H9 (cell line): ENCODE results near the gene IFNA6. TPM values are rescaled to one million over a fixed set of nuclear protein-coding genes. Genes with fewer than 3 reads are reported as not detected.

Experiments
- DNase-seq: peaks from one replicate; pipeline ENCODE4 v3.0.0-alpha.2; 2017
- H2AFZ ChIP-seq: one replicate; pipeline ENCODE4 v1.6.1; 2013; ENCODE audit warnings: mild to moderate bottlenecking, low read length, control low read depth, moderate library complexity
- H2AK5ac ChIP-seq: 2 replicates; pipeline ENCODE4 v1.6.1; 2013; ENCODE audit warnings: low read length, control low read depth, mixed read lengths; ENCODE audit not compliant: insufficient read length
- H2BK120ac ChIP-seq: one replicate; pipeline ENCODE4 v1.6.1; 2013; ENCODE audit warnings: low read depth, mild to moderate bottlenecking, low read length, control low read depth, inconsistent platforms; ENCODE audit not compliant: poor library complexity, severe bottlenecking
- H2BK12ac ChIP-seq: 2 replicates; pipeline ENCODE4 v1.6.1; 2013; ENCODE audit warnings: low read length, control low read depth, mixed read lengths, low read depth; ENCODE audit not compliant: insufficient read length
- H2BK15ac ChIP-seq: 2 replicates; pipeline ENCODE4 v1.6.1; 2013; ENCODE audit warnings: low read depth, low read length, control low read depth
- H2BK20ac ChIP-seq: one replicate; pipeline ENCODE4 v1.6.1; 2013; ENCODE audit warnings: low read depth, mild to moderate bottlenecking, low read length, control low read depth, inconsistent platforms; ENCODE audit not compliant: poor library complexity, severe bottlenecking
- H2BK5ac ChIP-seq: 2 replicates; pipeline ENCODE4 v1.6.1; 2013; ENCODE audit warnings: low read length, control low read depth, mixed read lengths; ENCODE audit not compliant: insufficient read length
- H3K14ac ChIP-seq: 2 replicates; pipeline ENCODE4 v1.6.1; 2013; ENCODE audit warnings: low read length, control low read depth; ENCODE audit not compliant: insufficient read depth
- H3K18ac ChIP-seq: 2 replicates; pipeline ENCODE4 v1.6.1; 2013; ENCODE audit warnings: low read depth, mild to moderate bottlenecking, mixed read lengths, low read length, control low read depth; ENCODE audit not compliant: insufficient read length
- H3K23ac ChIP-seq: 2 replicates; pipeline ENCODE4 v1.6.1; 2013; ENCODE audit warnings: low read length, control low read depth, mixed read lengths, low read depth; ENCODE audit not compliant: insufficient read length
- H3K23me2 ChIP-seq: 2 replicates; pipeline ENCODE4 v1.6.1; 2013; ENCODE audit warnings: low read depth, mild to moderate bottlenecking, mixed read lengths, low read length, control low read depth; ENCODE audit not compliant: insufficient read length, poor library complexity, severe bottlenecking
- H3K27ac ChIP-seq: 2 replicates; pipeline ENCODE4 v1.5.1; 2013; ENCODE audit warnings: low read length, control low read depth, mixed read lengths, low read depth; ENCODE audit not compliant: insufficient read length
- H3K27me3 ChIP-seq: 2 replicates; pipeline ENCODE4 v1.6.1; 2013; ENCODE audit warnings: low read length, control low read depth, inconsistent platforms; ENCODE audit not compliant: insufficient read depth
- H3K4ac ChIP-seq: 2 replicates; pipeline ENCODE4 v1.6.1; 2013; ENCODE audit warnings: low read depth, mild to moderate bottlenecking, control low read depth, inconsistent platforms, low read length, moderate library complexity
- H3K4me1 ChIP-seq: 2 replicates; pipeline ENCODE4 v1.6.1; 2013; ENCODE audit warnings: low read length, control low read depth, inconsistent platforms; ENCODE audit not compliant: insufficient read depth
- H3K4me2 ChIP-seq: 2 replicates; pipeline ENCODE4 v1.6.1; 2013; ENCODE audit warnings: low read length, control low read depth, mixed read lengths; ENCODE audit not compliant: insufficient read length, insufficient read depth
- H3K56ac ChIP-seq: 2 replicates; pipeline ENCODE4 v1.6.1; 2013; ENCODE audit warnings: low read depth, mild to moderate bottlenecking, mixed read lengths, low read length, control low read depth; ENCODE audit not compliant: insufficient read length
- H3K79me1 ChIP-seq: 2 replicates; pipeline ENCODE4 v1.6.1; 2013; ENCODE audit warnings: low read depth, mild to moderate bottlenecking, moderate library complexity, low read length, control low read depth, inconsistent platforms; ENCODE audit not compliant: insufficient read depth, poor library complexity, severe bottlenecking
- H3K79me2 ChIP-seq: 2 replicates; pipeline ENCODE4 v1.6.1; 2013; ENCODE audit warnings: low read length, control low read depth, inconsistent platforms; ENCODE audit not compliant: insufficient read depth
- H3K9ac ChIP-seq: 2 replicates; pipeline ENCODE4 v1.6.1; 2013; ENCODE audit warnings: low read length, control low read depth, mixed read lengths; ENCODE audit not compliant: insufficient read length; ENCODE audit errors: extremely low read depth
- H3K9me3 ChIP-seq: one replicate; pipeline ENCODE4 v1.6.1; 2013; ENCODE audit warnings: low read depth, low read length, inconsistent platforms; ENCODE audit not compliant: control insufficient read depth
- H3T11ph ChIP-seq: one replicate; pipeline ENCODE4 v1.6.1; 2013; ENCODE audit warnings: mild to moderate bottlenecking, low read length, control low read depth, inconsistent platforms
- H4K20me1 ChIP-seq: one replicate; pipeline ENCODE4 v1.6.1; 2013; ENCODE audit not compliant: control insufficient read depth, insufficient read length, insufficient read depth
- H4K5ac ChIP-seq: 2 replicates; pipeline ENCODE4 v1.6.1; 2013; ENCODE audit warnings: low read depth, mild to moderate bottlenecking, mixed read lengths, low read length, control low read depth; ENCODE audit not compliant: insufficient read length
- H4K8ac ChIP-seq: replicated peaks from 2 replicates; pipeline ENCODE4 v1.6.1; 2013; ENCODE audit warnings: low read length, control low read depth, mixed read lengths, low read depth; ENCODE audit not compliant: insufficient read length
- H4K91ac ChIP-seq: 2 replicates; pipeline ENCODE4 v1.6.1; 2013; ENCODE audit warnings: low read depth, mild to moderate bottlenecking, moderate library complexity, mixed read lengths, low read length, control low read depth; ENCODE audit not compliant: insufficient read length
- H3K27ac Mint-ChIP-seq, 3 experiments: 2 replicates in 2 of 3; 3 replicates in 1 of 3; pipeline ENCODE4 v1.8.0; 2020 to 2021; ENCODE audit warnings: mixed read lengths in 3 of 3, mild to moderate bottlenecking in 1 of 3, moderate library complexity in 1 of 3
- H3K27me3 Mint-ChIP-seq: 2 replicates; pipeline ENCODE4 v1.8.0; 2021; ENCODE audit warnings: low read depth, mild to moderate bottlenecking, moderate library complexity, mixed read lengths
- H3K36me3 Mint-ChIP-seq, 3 experiments: 2 replicates in 2 of 3; 3 replicates in 1 of 3; pipeline ENCODE4 v1.8.0; 2020 to 2021; ENCODE audit warnings: low read depth in 3 of 3, mixed read lengths in 3 of 3; ENCODE audit not compliant: insufficient read depth in 1 of 3
- H3K4me1 Mint-ChIP-seq, 2 experiments: 2 replicates each; pipeline ENCODE4 v1.8.0; 2020; ENCODE audit warnings: mixed read lengths in 2 of 2
- H3K4me3 Mint-ChIP-seq, 2 experiments: 2 replicates in 1 of 2; 3 replicates in 1 of 2; pipeline ENCODE4 v1.8.0; 2020 to 2021; ENCODE audit warnings: mild to moderate bottlenecking in 2 of 2, mixed read lengths in 2 of 2, moderate library complexity in 1 of 2
- H3K9me3 Mint-ChIP-seq, 2 experiments: 2 replicates in 1 of 2; 3 replicates in 1 of 2; pipeline ENCODE4 v1.8.0; 2020; ENCODE audit warnings: mild to moderate bottlenecking in 2 of 2, mixed read lengths in 2 of 2, moderate library complexity in 1 of 2
- WGBS: extraction: QIAGEN DNeasy Blood & Tissue Kit; methylation state at CpG from one replicate; pipeline ENCODE4 v1.1.7; 2013; ENCODE audit warnings: missing lambda C conversion rate, low lambda C conversion rate, mixed read lengths; ENCODE audit not compliant: insufficient read length; ENCODE audit errors: extremely low coverage; 5-methylcytosine and 5-hydroxymethylcytosine counted together
- total RNA-seq: library from RNA; stranded (reverse); gene quantifications from 2 replicates; pipeline ENCODE4 v1.2.1, GENCODE V29; 2021
- TF ChIP-seq, protein P1 (sequence below): fragments of 200-600 bp; sonication (generic); conservative IDR thresholded peaks from 3 replicates; pipeline ENCODE4 v1.8.0; 2021; ENCODE audit warnings: antibody characterized with exemption, mild to moderate bottlenecking

IFNA6 gene
- total RNA-seq, 1 experiment from 2014 or later: not detected

DNA sequence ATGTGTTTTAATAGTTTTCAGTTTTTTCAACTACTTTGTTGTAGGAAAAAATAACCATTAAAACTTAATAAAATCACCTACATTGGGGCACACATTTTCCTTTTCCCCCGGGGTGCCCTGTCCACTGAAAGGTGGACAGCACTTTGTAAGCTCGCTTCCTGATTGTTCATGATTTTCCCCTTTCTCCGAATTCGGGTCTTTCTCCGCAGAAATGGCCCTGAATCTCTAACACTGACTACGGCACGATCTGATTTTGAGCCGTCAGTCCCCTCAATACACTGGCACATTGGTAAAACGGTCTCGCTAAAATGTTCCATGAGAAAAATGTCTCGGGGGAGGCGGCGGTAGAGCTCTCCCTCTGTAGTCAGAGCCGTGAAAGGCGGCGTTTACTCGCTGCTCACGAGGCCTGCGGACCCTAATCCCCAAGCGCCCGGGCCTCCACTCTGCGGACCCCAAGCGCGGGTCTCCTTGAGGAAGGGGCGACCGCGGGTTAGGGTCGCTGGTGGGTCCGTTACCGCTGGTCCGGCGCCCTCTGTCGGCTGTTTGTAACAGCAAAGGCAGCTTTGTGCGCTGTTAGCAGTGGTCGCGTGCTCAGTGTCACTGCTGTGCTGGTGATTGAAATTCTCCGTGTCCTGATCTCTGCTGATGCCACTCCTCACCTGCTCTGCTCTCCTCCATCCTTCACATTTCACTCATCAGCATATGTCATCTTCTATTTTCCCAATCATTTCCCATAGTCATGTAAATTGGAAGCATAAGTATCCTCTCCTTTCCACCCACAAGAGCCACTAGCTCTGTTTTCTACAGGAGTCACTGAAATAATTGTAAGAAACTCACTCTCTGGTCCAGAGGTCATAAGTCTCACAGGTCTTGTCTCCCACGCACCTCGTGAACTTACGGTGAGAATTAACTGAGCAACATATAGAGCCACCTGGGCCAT lies 45.4 kb upstream of the IFNA6 start:
- H3K56ac ChIP-seq: no peak overlapping the region
- no peak overlapping the region; a peak in 1 of 7 replicates for H3K27ac Mint-ChIP-seq
- H3K79me1 ChIP-seq: no peaks in the 10 kb centered on the region
- H3K4me1 ChIP-seq: no peaks in the 10 kb centered on the region
- H3K14ac ChIP-seq: no peak overlapping the region
- H3K4me3 Mint-ChIP-seq: peak overlapping the region; percentile 52 to 68
- peak overlapping the region; percentile 46 for H3K4me2 ChIP-seq
- no peaks in the 10 kb centered on the region; a peak in 1 of 5 replicates for H3K9me3 Mint-ChIP-seq
- H3K9me3 ChIP-seq: no peaks in the 10 kb centered on the region
- WGBS: no CpG with 5 or more reads among the region's 40 CpGs
- peaks cover 2 to 5% of the 10 kb centered on the region in 2 experiments; a peak in 2 of 4 replicates for H3K4me1 Mint-ChIP-seq
- no peak overlapping the region for H4K91ac ChIP-seq
- H3K27me3 Mint-ChIP-seq: peaks cover 65% of the 10 kb centered on the region
- DNase-seq: peak; percentile 77
- H2BK15ac ChIP-seq: no peak overlapping the region
- H3T11ph ChIP-seq: no peak overlapping the region
- no peak overlapping the region for H2AFZ ChIP-seq
- H4K20me1 ChIP-seq: no peaks in the 10 kb centered on the region
- H2BK120ac ChIP-seq: no peak overlapping the region
- H3K23ac ChIP-seq: no peak overlapping the region
- H4K5ac ChIP-seq: no peak overlapping the region
- no peaks in the 10 kb centered on the region for H3K23me2 ChIP-seq
- H4K8ac ChIP-seq: no peak overlapping the region
- no peak overlapping the region for H3K9ac ChIP-seq
- no peaks in the 10 kb centered on the region for H3K27me3 ChIP-seq
- no peaks in the 10 kb centered on the region for H3K36me3 Mint-ChIP-seq
- H3K4ac ChIP-seq: no peak overlapping the region
- H2BK20ac ChIP-seq: no peak overlapping the region
- no peaks in the 10 kb centered on the region for H3K79me2 ChIP-seq
- no peak overlapping the region for H3K18ac ChIP-seq
- H2AK5ac ChIP-seq: no peak overlapping the region
- H2BK12ac ChIP-seq: no peak overlapping the region
- TF ChIP-seq, protein P1, sequence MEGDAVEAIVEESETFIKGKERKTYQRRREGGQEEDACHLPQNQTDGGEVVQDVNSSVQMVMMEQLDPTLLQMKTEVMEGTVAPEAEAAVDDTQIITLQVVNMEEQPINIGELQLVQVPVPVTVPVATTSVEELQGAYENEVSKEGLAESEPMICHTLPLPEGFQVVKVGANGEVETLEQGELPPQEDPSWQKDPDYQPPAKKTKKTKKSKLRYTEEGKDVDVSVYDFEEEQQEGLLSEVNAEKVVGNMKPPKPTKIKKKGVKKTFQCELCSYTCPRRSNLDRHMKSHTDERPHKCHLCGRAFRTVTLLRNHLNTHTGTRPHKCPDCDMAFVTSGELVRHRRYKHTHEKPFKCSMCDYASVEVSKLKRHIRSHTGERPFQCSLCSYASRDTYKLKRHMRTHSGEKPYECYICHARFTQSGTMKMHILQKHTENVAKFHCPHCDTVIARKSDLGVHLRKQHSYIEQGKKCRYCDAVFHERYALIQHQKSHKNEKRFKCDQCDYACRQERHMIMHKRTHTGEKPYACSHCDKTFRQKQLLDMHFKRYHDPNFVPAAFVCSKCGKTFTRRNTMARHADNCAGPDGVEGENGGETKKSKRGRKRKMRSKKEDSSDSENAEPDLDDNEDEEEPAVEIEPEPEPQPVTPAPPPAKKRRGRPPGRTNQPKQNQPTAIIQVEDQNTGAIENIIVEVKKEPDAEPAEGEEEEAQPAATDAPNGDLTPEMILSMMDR: peak; percentile 95
- H3K27ac ChIP-seq: no peak overlapping the region
- H2BK5ac ChIP-seq: no peak overlapping the region
